ENCODE results near the gene RLIM.

Gene RLIM

DNA sequence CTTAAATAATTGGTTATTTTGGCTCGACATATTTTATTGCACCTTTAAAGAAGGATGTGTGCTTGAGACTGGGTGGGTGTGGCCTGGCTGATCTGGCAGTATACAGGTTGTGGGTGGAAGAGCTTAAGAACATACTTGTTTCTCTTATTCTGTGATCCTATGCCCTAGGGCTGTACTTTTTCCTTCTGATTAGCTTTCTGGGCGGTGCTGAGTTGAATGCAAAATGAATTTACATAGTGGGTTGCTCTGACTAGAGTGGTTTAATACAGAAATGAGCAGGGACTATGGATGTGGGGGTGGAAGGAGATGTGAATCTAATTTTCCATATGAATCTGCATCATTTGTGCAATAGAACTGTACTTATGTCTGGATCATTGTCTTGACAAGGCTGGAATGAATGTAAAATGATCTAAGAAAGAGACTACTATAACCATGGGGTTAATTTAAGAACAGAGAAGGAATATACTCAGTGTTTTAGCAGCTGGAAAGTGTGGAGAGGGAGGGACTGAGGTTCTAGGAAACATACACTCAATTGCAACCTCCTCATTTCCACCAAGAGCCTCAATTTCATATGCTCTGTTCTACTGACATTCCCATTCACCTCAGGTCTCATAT is 73.7 kb downstream of the RLIM start:
- DNase-seq (ENCODE audit: low read depth): no peak
- H3K4me3 ChIP-seq (ENCODE audit: low read depth, low read length): no peak overlapping the region

- DNase-seq (ENCODE audit: low read depth): no peak
Observed at GRCh38 chrX:74536832-74537371, 77.5 kb downstream of the RLIM start.

GRCh38 chrX:74536152-74536831 is 78.1 kb downstream of the RLIM start:
- H3K4me3 ChIP-seq (ENCODE audit: low read depth, low read length): peak overlapping the region; percentile 47
- DNase-seq (ENCODE audit: low read depth): peak; percentile 60

More at GRCh38 chrX:74536832-74537371, 77.5 kb downstream of the RLIM start:
- peak overlapping the region; percentile 47 for H3K4me3 ChIP-seq (ENCODE audit: low read depth, low read length)

- H3K4me3 ChIP-seq (ENCODE audit: low read depth, low read length): peak overlapping the region; percentile 47
- peak; percentile 25 for DNase-seq (ENCODE audit: low read depth)
Observed at GRCh38 chrX:74535408-74536151, 78.8 kb downstream of the RLIM start.

Measured in skeletal muscle cell (primary cell).